Choroid plexus epithelial cell (primary cell): ENCODE data around the gene CD300LD.
"Not testable (repeated sequence)": the region's sequence is repeated elsewhere in the genome, so short reads cannot be mapped to it uniquely, and the experiment has no call there.

ENCODE experiments used
- DNase-seq: peaks from one replicate; pipeline ENCODE4 v3.0.0-alpha.2; 2010; ENCODE audit warnings: low read depth
- H3K4me3 ChIP-seq: 2 replicates; pipeline ENCODE4 v1.5.1; 2011; ENCODE audit warnings: low read depth, mild to moderate bottlenecking, control low read depth, low read length, moderate library complexity
- CTCF ChIP-seq: conservative IDR thresholded peaks from 2 replicates; pipeline ENCODE4 v1.5.1; 2011; ENCODE audit warnings: low read depth, mild to moderate bottlenecking, control low read depth, inconsistent platforms, low read length, moderate library complexity

CD300LD gene

DNA sequence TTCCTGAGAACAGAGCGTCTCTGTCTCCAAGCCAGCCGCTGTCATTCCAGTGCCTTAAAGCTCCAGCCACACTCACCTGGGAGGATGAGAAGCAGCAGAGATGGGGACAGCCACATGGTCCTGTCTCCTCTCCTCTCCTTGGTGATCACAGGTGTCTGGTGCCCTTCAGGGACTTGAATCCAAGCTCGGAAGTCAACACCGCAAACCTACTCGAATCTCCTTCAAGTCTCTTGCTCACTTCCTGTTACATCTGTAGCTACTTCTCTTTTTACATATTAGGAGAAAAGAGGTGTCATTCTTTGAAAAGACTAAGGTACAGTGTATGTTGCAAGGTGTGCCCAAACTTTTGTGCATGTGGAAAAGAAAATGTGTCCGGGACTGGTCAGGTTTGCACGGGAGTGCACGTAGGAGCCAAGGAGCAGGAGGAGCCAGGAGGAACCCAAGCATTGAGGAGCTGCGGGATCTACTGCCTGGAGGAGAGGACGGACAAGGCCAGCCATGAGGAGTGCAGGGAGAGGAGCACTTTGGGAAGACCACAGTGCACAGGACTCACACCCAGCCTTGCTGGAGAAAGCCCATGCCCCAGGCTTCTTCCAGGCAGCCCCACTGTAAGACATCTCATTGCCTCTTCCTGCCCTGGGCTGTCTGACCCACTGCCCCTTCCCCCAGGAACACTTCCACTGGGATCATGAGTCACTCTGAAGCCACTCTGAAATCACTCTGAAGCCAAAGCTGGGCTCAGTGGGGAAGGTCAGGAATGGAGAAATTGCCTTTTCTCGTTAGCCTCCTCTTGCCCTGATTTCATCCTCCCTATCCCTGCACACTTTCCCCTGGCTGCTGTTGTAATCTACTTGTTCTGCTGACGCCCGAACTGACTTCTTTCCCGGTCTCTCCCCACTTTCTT lies at the start of gene CD300LD:
Gene CD300LD (minus strand): TSS at position 197 of the 904 bp plus-strand sequence. CDS start 81 bp downstream, at position 116.
- TF ChIP-seq CTCF, result no peak
- H3K4me3 ChIP-seq, result no peak within 1 kb of the TSS
- DNase-seq, result no peak

DNA sequence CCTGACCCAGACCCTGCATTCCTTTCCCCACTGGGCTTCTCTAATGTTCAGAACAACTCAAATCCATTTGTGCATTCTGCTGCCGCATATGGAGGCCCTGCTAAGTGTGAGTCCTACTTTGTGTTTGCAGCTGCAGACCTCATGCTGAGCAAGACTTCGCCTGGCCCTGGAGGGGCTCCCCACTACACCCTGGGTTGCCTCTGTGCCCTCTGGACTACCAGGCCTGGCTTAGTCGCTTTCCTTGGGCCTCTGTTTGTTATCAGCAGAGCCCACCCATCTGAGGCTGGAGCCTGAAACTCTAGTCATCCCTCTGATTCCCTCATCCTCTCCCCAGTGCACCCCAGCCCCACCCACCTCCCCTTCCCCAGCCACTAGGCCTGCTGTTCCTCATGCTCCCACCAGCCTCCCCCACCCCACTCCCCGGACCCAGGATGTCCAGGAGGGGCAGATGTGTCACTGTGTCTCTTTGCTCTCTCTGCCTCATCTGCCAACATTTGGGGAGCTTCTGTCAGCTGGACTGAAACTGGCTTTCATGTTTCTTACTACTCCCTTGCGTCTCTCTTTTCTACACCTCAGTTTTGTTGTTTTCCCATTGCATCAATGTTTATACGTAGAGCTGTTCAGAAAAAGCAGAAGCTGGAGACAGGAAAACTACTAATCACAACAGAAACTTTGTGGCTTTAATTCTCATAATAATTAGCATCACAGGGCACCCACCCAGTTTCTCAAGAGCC lies 49.3 kb upstream of the CD300LD start:
- H3K4me3 ChIP-seq, result no peak overlapping the region
- TF ChIP-seq CTCF, result no peak
- DNase-seq, result no peak

DNA sequence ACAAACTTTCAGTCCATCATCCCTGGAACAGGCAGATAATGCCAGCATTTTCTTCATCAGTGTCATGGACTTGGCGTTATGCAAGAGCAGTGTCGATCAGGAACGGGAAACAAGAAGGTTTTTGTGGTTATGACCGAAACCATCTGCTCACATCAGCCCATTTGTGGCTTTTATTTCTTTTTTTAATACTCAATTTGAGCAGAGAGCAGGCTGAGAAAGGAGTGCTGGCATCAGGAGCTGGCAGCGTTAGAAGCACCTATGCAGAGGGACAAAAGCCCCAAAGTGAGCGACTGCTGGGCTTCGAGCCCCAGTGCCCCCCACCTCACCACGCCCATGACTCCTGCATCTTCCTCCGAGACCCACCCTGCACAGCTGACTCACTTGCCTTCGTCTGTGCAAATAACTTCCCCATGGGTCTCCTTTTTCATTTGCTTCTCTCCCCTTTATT lies 47.6 kb upstream of the CD300LD start:
- no peak overlapping the region for H3K4me3 ChIP-seq
- no peak for DNase-seq
- no peak for TF ChIP-seq CTCF

GRCh38 chr17:74637926-74638325 lies 45.8 kb upstream of the CD300LD start:
- no peak overlapping the region for H3K4me3 ChIP-seq
- no peak for DNase-seq
- TF ChIP-seq CTCF, result no peak

DNA sequence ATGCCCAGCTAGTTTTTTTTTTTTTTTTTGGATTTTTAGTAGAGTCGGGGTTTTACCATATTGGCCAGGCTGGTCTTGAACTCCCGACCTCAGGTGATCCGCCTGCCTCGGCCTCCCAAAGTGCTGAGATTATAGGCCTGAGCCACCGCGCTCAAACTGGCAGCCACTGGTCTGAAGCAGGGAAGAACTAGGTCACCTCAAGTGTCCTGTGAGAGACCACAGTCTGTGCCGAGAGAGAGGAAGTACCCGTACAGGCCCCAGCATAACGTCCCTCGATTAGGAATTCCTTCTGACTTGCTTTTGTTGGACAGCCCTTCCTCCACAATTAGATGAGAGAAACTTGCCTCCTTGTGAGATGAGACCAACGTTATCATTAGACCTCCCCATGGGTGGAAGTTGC lies 45.2 kb upstream of the CD300LD start:
- no peak overlapping the region for H3K4me3 ChIP-seq
- no peak for TF ChIP-seq CTCF
- DNase-seq, result no peak

DNA sequence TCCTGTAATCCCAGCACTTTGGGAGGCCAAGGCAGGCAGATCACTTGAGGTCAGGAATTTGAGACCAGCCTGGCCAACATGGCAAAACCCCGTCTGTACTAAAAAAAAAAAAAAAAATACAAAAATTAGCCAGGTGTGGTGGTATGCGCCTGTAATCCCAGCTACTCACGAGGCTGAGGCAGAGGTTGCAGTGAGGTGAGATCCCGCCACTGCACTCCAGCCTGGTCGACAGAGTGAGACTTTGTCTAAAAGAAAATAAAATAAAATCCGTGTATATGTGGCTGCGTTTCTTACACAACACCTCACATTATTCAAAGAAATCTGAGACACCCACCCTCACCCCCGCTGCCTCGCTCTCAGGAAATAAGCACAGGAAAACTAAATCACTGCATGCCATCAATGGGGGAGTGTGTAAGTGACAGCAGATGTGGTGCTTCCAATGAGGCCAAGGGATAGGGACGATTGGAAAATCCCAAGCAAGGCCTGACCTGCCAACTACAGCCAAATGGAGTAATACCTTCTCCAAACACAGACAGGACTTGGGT lies 44.5 kb upstream of the CD300LD start:
- not testable (repeated sequence) for H3K4me3 ChIP-seq, DNase-seq

DNA sequence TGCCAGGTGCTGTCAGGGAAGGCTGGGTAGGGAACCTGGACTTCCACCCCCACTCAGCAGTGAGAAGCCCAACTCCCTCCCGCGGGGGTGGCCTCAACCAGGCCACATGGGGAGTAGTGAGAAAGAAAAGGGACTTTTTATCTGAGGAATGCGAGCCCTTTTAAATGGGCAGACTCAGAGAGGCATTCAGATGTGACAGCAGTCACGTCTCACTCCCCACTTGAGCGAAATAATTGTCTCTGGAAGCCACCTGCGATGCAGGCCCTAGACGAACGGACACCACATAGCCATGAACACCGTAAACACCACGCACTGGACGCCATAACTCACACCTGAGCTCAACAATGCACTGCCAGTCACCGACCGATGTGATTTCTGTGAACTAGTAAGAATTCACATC lies 43.3 kb upstream of the CD300LD start:
- no peak overlapping the region for H3K4me3 ChIP-seq
- DNase-seq, result no peak
- no peak for TF ChIP-seq CTCF
